Panc1 (cell line): ENCODE data around the gene CD226. TPM values are rescaled to one million over a fixed set of nuclear protein-coding genes. Genes with fewer than 3 reads are reported as not detected.
"Not testable (repeated sequence)": the region's sequence is repeated elsewhere in the genome, so short reads cannot be mapped to it uniquely, and the experiment has no call there.

Source experiments
- ATAC-seq: fragments of 200-7000 bp; cut with Tn5 transposase; 2 replicates; pipeline ENCODE4 v1.9.1; 2020; ENCODE audit warnings: mild to moderate bottlenecking, moderate library complexity
- BruUV-seq: library from RNA; stranded (reverse); fragments of 400-500 nt; replicated peaks from 2 replicates; lab custom pipeline; 2021; lab: Mats Ljungman, UMichigan
- CTCF ChIA-PET: fragments of 300-600 bp; sonication (Branson Sonifier 250); formaldehyde crosslinking; loops from one replicate; lab custom pipeline; 2022; ENCODE audit warnings: antibody characterized with exemption; lab: Charles Lee
- POLR2A ChIA-PET: fragments of 300-600 bp; sonication (Branson Sonifier 250); formaldehyde crosslinking; loops from one replicate; lab custom pipeline; 2022; ENCODE audit warnings: antibody characterized with exemption; lab: Charles Lee
- DNase-seq: peaks from one replicate; pipeline ENCODE4 v3.0.0-alpha.2; 2010; ENCODE audit warnings: low read depth, low spot score
- H3K27ac ChIP-seq: 2 replicates; pipeline ENCODE4 v1.5.1; 2011; ENCODE audit warnings: mild to moderate bottlenecking, low read length, inconsistent platforms
- H3K27me3 ChIP-seq: fragments of 200-500 bp; sonication (Bioruptor generic); 2 replicates; pipeline ENCODE4 v1.6.0; 2014; ENCODE audit warnings: low read length, inconsistent platforms; ENCODE audit not compliant: control insufficient read depth, insufficient read depth
- H3K36me3 ChIP-seq: fragments of 200-500 bp; sonication (Bioruptor generic); 2 replicates; pipeline ENCODE4 v1.5.1; 2014; ENCODE audit warnings: inconsistent platforms, mild to moderate bottlenecking, low read length, moderate library complexity; ENCODE audit not compliant: control insufficient read depth, insufficient read depth
- H3K4me1 ChIP-seq: 2 replicates; pipeline ENCODE4 v1.5.1; 2011; ENCODE audit warnings: inconsistent platforms, mild to moderate bottlenecking, low read length, moderate library complexity; ENCODE audit not compliant: control insufficient read depth, insufficient read depth
- H3K4me3 ChIP-seq, 2 experiments: 2 replicates each; pipeline ENCODE4 v1.5.1; 2011 to 2012; ENCODE audit warnings: low read depth in 2 of 2, low read length in 2 of 2, mild to moderate bottlenecking in 2 of 2, inconsistent platforms in 1 of 2, moderate library complexity in 1 of 2
- H3K9me3 ChIP-seq: fragments of 200-500 bp; sonication (Bioruptor generic); 2 replicates; pipeline ENCODE4 v1.5.1; 2014; ENCODE audit warnings: low read depth, mild to moderate bottlenecking, inconsistent platforms, low read length, moderate library complexity; ENCODE audit not compliant: control insufficient read depth, insufficient read depth
- CTCF ChIP-seq: fragments of 450-650 bp; IDR thresholded peaks from 2 replicates; pipeline ENCODE4 v1.5.1; 2017; ENCODE audit warnings: mild to moderate bottlenecking
- POLR2AphosphoS5 ChIP-seq: IDR thresholded peaks from 2 replicates; pipeline ENCODE4 v1.6.1; 2012; ENCODE audit warnings: mild to moderate bottlenecking, low read depth, low read length, moderate library complexity
- SIN3A ChIP-seq: IDR thresholded peaks from 2 replicates; pipeline ENCODE4 v1.6.1; 2012; ENCODE audit warnings: low read depth, mild to moderate bottlenecking, low read length, moderate library complexity, borderline replicate concordance; ENCODE audit not compliant: insufficient read depth
- TCF7L2 ChIP-seq: IDR thresholded peaks from 2 replicates; pipeline ENCODE4 v1.6.1; 2011; ENCODE audit warnings: mild to moderate bottlenecking, low read depth, low read length, inconsistent platforms
- in situ Hi-C: cut with HindIII; loops from 2 replicates; pipeline ENCODE4 v1.10.0; 2016; ENCODE audit warnings: low sequenced_read_pairs, low pct_unique_long_range_greater_than_20kb
- intact Hi-C: fragments of 100-400 bp; cut with micrococcal nuclease; formaldehyde crosslinking; loops from one replicate; pipeline ENCODE4 v1.10.0; 2022; ENCODE audit not compliant: unreplicated experiment
- total RNA-seq: library from RNA; stranded (reverse); gene quantifications from one replicate; pipeline ENCODE4 v1.2.1, GENCODE V29; 2021; ENCODE audit not compliant: unreplicated experiment
- TF ChIP-seq, protein P1 (sequence below), 2 experiments: IDR thresholded peaks; 2 replicates each; pipeline ENCODE4 v1.6.1; 2011 to 2012; ENCODE audit warnings: low read depth in 2 of 2, control low read depth in 1 of 2, low read length in 1 of 2, mild to moderate bottlenecking in 1 of 2, moderate library complexity in 1 of 2; ENCODE audit not compliant: insufficient read depth in 1 of 2

Gene CD226
- total RNA-seq, 1 experiment from 2014 or later: 0.95 TPM

- no peak for DNase-seq
- no peaks in the 10 kb centered on the region for H3K4me1 ChIP-seq
- no peaks in the 10 kb centered on the region; the same call in 1 of the 2 replicates for H3K36me3 ChIP-seq
- intact Hi-C loops (no loop called here), in situ Hi-C loops (no loop called here)
- no peak overlapping the region for H3K4me3 ChIP-seq
- no peak overlapping the region for H3K27ac ChIP-seq
- TF ChIP-seq TCF7L2: no peak
- TF ChIP-seq, protein P1, sequence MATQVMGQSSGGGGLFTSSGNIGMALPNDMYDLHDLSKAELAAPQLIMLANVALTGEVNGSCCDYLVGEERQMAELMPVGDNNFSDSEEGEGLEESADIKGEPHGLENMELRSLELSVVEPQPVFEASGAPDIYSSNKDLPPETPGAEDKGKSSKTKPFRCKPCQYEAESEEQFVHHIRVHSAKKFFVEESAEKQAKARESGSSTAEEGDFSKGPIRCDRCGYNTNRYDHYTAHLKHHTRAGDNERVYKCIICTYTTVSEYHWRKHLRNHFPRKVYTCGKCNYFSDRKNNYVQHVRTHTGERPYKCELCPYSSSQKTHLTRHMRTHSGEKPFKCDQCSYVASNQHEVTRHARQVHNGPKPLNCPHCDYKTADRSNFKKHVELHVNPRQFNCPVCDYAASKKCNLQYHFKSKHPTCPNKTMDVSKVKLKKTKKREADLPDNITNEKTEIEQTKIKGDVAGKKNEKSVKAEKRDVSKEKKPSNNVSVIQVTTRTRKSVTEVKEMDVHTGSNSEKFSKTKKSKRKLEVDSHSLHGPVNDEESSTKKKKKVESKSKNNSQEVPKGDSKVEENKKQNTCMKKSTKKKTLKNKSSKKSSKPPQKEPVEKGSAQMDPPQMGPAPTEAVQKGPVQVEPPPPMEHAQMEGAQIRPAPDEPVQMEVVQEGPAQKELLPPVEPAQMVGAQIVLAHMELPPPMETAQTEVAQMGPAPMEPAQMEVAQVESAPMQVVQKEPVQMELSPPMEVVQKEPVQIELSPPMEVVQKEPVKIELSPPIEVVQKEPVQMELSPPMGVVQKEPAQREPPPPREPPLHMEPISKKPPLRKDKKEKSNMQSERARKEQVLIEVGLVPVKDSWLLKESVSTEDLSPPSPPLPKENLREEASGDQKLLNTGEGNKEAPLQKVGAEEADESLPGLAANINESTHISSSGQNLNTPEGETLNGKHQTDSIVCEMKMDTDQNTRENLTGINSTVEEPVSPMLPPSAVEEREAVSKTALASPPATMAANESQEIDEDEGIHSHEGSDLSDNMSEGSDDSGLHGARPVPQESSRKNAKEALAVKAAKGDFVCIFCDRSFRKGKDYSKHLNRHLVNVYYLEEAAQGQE (IDR thresholded peaks at IDR 0.05; ENCODE audit: insufficient read depth in 1 of 2, low read depth in 2 of 2, low read length in 1 of 2): no peak
- no peak for TF ChIP-seq CTCF
- TF ChIP-seq POLR2AphosphoS5: no peak
- TF ChIP-seq SIN3A: no peak
- ATAC-seq: no peak
- no TSS peak for BruUV-seq
- H3K27me3 ChIP-seq: no peaks in the 10 kb centered on the region
- ChIA-PET POLR2A (no interaction called here), CTCF (no interaction called here)
- no peaks in the 10 kb centered on the region for H3K9me3 ChIP-seq
Observed at GRCh38 chr18:69980509-69980908, 32.8 kb upstream of the CD226 start.

- TF ChIP-seq POLR2AphosphoS5 (no peak), CTCF (no peak), TCF7L2 (no peak), SIN3A (no peak)
- TF ChIP-seq, protein P1 (IDR thresholded peaks at IDR 0.05; ENCODE audit: insufficient read depth in 1 of 2, low read depth in 2 of 2, low read length in 1 of 2): no peak
- POLR2A ChIA-PET: no interaction called here
- CTCF ChIA-PET: no interaction called here
- intact Hi-C loops (no loop called here), in situ Hi-C loops (no loop called here)
- Histone ChIP-seq H3K4me1 (no peaks in the 10 kb centered on the region), H3K4me3 (no peak overlapping the region), H3K36me3 (no peaks in the 10 kb centered on the region; the same call in 1 of the 2 replicates), H3K9me3 (no peaks in the 10 kb centered on the region), H3K27ac (no peak overlapping the region), H3K27me3 (no peaks in the 10 kb centered on the region)
- no TSS peak for BruUV-seq
- ATAC-seq: no peak
- DNase-seq: no peak
Observed at GRCh38 chr18:69978732-69979715, 31.4 kb upstream of the CD226 start.

- POLR2A ChIA-PET, H3K4me3 ChIP-seq, H3K9me3 ChIP-seq, H3K36me3 ChIP-seq, BruUV-seq, DNase-seq, ATAC-seq, H3K27ac ChIP-seq, intact Hi-C loops, H3K27me3 ChIP-seq, H3K4me1 ChIP-seq, in situ Hi-C loops, CTCF ChIA-PET: not testable (repeated sequence)
Observed at GRCh38 chr18:69975294-69975693, 27.6 kb upstream of the CD226 start.
